Loucy (cell line): ENCODE measurements around the gene ETNK2.

Source experiments
- H2AFZ ChIP-seq: fragments of 200-600 bp; sonication (generic); 2 replicates; pipeline ENCODE4 v1.6.0; 2016; ENCODE audit warnings: antibody characterized with exemption, mild to moderate bottlenecking, low read length, moderate library complexity
- H3F3A ChIP-seq: fragments of 200-600 bp; 2 replicates; pipeline ENCODE4 v1.6.0; 2016; ENCODE audit warnings: antibody characterized with exemption, low read depth, mild to moderate bottlenecking
- H3K27me3 ChIP-seq: fragments of 200-600 bp; sonication (generic); 2 replicates; pipeline ENCODE4 v1.6.1; 2014; ENCODE audit warnings: low read length, mild to moderate bottlenecking; ENCODE audit not compliant: insufficient read depth, poor library complexity, severe bottlenecking
- H3K36me3 ChIP-seq: fragments of 200-600 bp; sonication (generic); 2 replicates; pipeline ENCODE4 v1.6.1; 2016; ENCODE audit warnings: low read length; ENCODE audit not compliant: insufficient read depth
- H3K4me1 ChIP-seq: fragments of 200-600 bp; sonication (generic); 2 replicates; pipeline ENCODE4 v1.5.1; 2014; ENCODE audit warnings: low read length, mild to moderate bottlenecking; ENCODE audit not compliant: insufficient read depth, poor library complexity, severe bottlenecking
- H3K4me2 ChIP-seq: fragments of 200-600 bp; sonication (generic); 2 replicates; pipeline ENCODE4 v1.6.0; 2014; ENCODE audit warnings: antibody characterized with exemption, low read length, low read depth, mild to moderate bottlenecking; ENCODE audit not compliant: poor library complexity, severe bottlenecking
- H3K4me3 ChIP-seq: fragments of 200-600 bp; sonication (generic); 2 replicates; pipeline ENCODE4 v1.5.1; 2014; ENCODE audit warnings: low read length, mild to moderate bottlenecking, mixed read lengths; ENCODE audit not compliant: poor library complexity, severe bottlenecking
- H3K79me2 ChIP-seq: fragments of 200-600 bp; sonication (generic); 2 replicates; pipeline ENCODE4 v1.6.1; 2014; ENCODE audit warnings: low read length; ENCODE audit not compliant: insufficient read depth
- H3K9ac ChIP-seq: fragments of 200-600 bp; sonication (generic); 2 replicates; pipeline ENCODE4 v1.6.0; 2014; ENCODE audit warnings: mild to moderate bottlenecking, low read depth, low read length, moderate library complexity; ENCODE audit not compliant: poor library complexity, severe bottlenecking
- H3K9me2 ChIP-seq: fragments of 200-600 bp; sonication (generic); replicated peaks from 2 replicates; pipeline ENCODE4 v1.6.1; 2016; ENCODE audit warnings: low read depth, low read length, mixed read lengths
- H3K9me3 ChIP-seq: fragments of 200-600 bp; sonication (generic); 2 replicates; pipeline ENCODE4 v1.6.1; 2014; ENCODE audit warnings: mild to moderate bottlenecking, antibody characterized with exemption, low read length, low read depth; ENCODE audit not compliant: insufficient read depth
- H4K20me1 ChIP-seq: fragments of 200-600 bp; sonication (generic); 2 replicates; pipeline ENCODE4 v1.6.0; 2014; ENCODE audit warnings: antibody characterized with exemption, low read length, mild to moderate bottlenecking; ENCODE audit not compliant: insufficient read depth, poor library complexity, severe bottlenecking
- CTCF ChIP-seq: fragments of 200-600 bp; sonication (generic); conservative IDR thresholded peaks from 2 replicates; pipeline ENCODE4 v1.5.1; 2014; ENCODE audit warnings: mild to moderate bottlenecking, antibody characterized with exemption, low read length
- EZH2phosphoT487 ChIP-seq: fragments of 200-600 bp; IDR thresholded peaks from 2 replicates; pipeline ENCODE4 v1.6.1; 2018; ENCODE audit warnings: antibody characterized with exemption, mild to moderate bottlenecking, moderate library complexity, borderline replicate concordance

The ETNK2 gene

GRCh38 chr1:204115116-204115515 lies 36.7 kb downstream of the ETNK2 start:
- Histone ChIP-seq H3K9me3 (no peaks in the 10 kb centered on the region), H3K4me1 (peaks cover 9% of the 10 kb centered on the region), H3K36me3 (no peaks in the 10 kb centered on the region), H3F3A (no peaks in the 10 kb centered on the region), H3K79me2 (no peaks in the 10 kb centered on the region), H3K4me2 (no peak overlapping the region), H2AFZ (no peak overlapping the region), H3K9me2 (no peaks in the 10 kb centered on the region), H3K9ac (no peak overlapping the region), H3K27me3 (no peaks in the 10 kb centered on the region), H4K20me1 (no peaks in the 10 kb centered on the region), H3K4me3 (no peak overlapping the region)
- TF ChIP-seq CTCF (no peak), EZH2phosphoT487 (no peak)

- no peak overlapping the region for H3K9ac ChIP-seq
- no peaks in the 10 kb centered on the region for H3F3A ChIP-seq
- TF ChIP-seq CTCF (no peak), EZH2phosphoT487 (no peak)
- no peaks in the 10 kb centered on the region for H4K20me1 ChIP-seq
- peaks cover 9% of the 10 kb centered on the region for H3K4me1 ChIP-seq
- no peak overlapping the region for H3K4me3 ChIP-seq
- H3K9me2 ChIP-seq, result no peaks in the 10 kb centered on the region
- no peaks in the 10 kb centered on the region for H3K9me3 ChIP-seq
- H3K79me2 ChIP-seq, result no peaks in the 10 kb centered on the region
- H3K4me2 ChIP-seq, result no peak overlapping the region
- no peaks in the 10 kb centered on the region for H3K36me3 ChIP-seq
- no peaks in the 10 kb centered on the region for H3K27me3 ChIP-seq
- no peak overlapping the region for H2AFZ ChIP-seq
Observed at GRCh38 chr1:204114606-204115005, 37.2 kb downstream of the ETNK2 start.

GRCh38 chr1:204113896-204114295 lies 37.9 kb downstream of the ETNK2 start:
- no peaks in the 10 kb centered on the region for H3K9me2 ChIP-seq
- H3K9me3 ChIP-seq, result no peaks in the 10 kb centered on the region
- no peak overlapping the region for H3K4me3 ChIP-seq
- no peak overlapping the region for H3K9ac ChIP-seq
- no peaks in the 10 kb centered on the region for H3F3A ChIP-seq
- H2AFZ ChIP-seq, result no peak overlapping the region
- no peaks in the 10 kb centered on the region for H3K27me3 ChIP-seq
- peaks cover 11% of the 10 kb centered on the region for H3K4me1 ChIP-seq
- peaks cover 3% of the 10 kb centered on the region; the same call in 1 of the 2 replicates for H3K79me2 ChIP-seq
- no peaks in the 10 kb centered on the region for H4K20me1 ChIP-seq
- TF ChIP-seq EZH2phosphoT487 (no peak), CTCF (no peak)
- H3K4me2 ChIP-seq, result no peak overlapping the region
- H3K36me3 ChIP-seq, result no peaks in the 10 kb centered on the region
